Inferior parietal cortex (tissue), 1 donor: ENCODE data around the gene OLFML3.
"Not testable (repeated sequence)": the region's sequence is repeated elsewhere in the genome, so short reads cannot be mapped to it uniquely, and the experiment has no call there.

Experiments used
- DNase-seq: peaks from one replicate; pipeline ENCODE4 v3.0.0-alpha.2; 2016; ENCODE audit errors: extremely low spot score

Gene OLFML3

GRCh38 chr1:113991467-113991997 is 12.3 kb downstream of the OLFML3 start:
- DNase-seq = no peak

GRCh38 chr1:113993072-113993471 is 13.8 kb downstream of the OLFML3 start:
- DNase-seq = no peak

DNA sequence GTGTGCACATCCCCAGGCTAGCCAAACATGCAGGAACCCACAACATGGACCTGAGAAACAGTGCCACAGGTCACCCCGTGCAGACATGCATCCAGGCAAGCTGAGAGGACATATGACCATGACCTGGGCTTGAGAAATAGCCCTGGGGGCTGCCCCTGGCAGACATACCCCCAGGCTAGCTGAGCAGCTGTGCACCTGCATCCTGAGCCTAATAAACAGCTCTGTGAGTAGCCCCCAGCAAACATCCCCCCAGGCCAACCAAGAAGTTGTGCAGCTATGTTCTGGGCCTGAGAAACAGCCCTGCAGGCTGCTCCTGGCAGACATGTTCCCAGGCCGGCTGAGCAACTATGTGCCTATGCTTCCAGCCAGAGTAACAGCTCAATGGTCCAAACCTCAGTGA is 14.5 kb downstream of the OLFML3 start:
- DNase-seq = no peak

- DNase-seq = no peak
These were observed 16.1 kb downstream of the OLFML3 start for GRCh38 chr1:113995382-113995781.

- DNase-seq = no peak
These were observed 19.1 kb downstream of the OLFML3 start for GRCh38 chr1:113998361-113998760.

GRCh38 chr1:113999233-113999632 is 20.0 kb downstream of the OLFML3 start:
- no peak for DNase-seq

DNA sequence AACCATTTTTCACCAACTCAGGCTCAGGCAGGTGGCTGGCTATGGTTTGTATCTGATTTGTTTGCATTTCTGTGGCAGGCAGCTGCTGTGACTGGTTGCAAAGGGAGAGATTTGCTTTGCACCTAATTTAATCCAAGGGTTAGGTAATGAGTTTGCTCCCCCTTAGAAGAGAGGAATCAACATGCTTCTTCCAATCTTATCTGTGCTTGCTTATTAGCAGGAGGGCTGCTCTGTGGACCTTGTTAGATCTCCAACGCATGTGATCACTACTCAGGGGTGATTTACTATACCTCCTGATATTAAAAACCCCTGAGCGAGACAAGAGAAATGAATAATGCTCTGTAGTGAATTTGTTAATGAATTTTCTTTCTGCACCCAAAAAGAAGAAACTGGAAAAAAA is 20.5 kb downstream of the OLFML3 start:
- DNase-seq = no peak

DNA sequence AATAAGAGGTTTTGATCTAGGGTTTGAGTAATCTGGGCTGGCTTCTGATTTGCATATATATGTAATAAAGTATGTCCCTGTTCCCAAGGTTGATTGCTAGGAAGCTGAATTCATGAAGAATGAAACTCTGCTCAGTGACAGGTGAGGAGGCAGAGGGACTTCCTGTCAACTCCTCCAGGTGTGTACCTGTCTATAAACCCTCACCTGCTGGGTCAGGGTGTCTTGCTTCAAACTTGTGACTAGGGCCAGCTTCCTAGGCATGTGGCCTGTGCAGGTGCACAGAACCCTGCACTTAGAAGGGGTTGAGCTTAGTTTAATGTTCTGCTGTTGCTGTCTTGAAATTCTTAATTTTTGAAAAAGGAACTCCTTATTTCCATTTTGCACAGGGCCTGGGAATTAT is 21.1 kb downstream of the OLFML3 start:
- DNase-seq = no peak

GRCh38 chr1:114002492-114003239 is 23.4 kb downstream of the OLFML3 start:
- DNase-seq = no peak

- no peak for DNase-seq
These were observed 24.2 kb downstream of the OLFML3 start for GRCh38 chr1:114003431-114003830.

- DNase-seq = not testable (repeated sequence)
These were observed 27.6 kb downstream of the OLFML3 start for GRCh38 chr1:114006825-114007224.

DNA sequence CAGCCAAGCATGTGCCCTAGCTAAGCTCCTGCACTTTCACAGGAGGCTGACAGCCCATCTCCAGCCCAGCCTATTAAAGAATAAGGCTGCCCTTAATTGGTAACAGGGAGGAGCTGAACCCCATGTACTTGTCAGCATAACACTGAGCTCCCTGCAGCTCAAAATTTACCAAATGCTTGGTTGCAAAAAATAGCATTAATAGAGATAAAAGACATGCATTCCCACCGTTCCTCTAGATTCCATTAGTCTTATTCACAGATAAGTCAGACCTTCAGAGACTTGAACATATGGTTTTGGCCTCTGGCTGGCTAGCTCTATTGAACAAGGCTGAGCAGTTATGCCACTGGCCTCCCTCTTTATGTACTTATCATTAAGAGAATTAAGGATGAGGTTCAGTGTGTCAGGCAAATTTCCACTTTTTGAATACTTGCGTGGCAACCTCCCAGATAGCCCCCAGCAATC is 29.2 kb downstream of the OLFML3 start:
- no peak for DNase-seq

GRCh38 chr1:114008993-114009392 is 29.7 kb downstream of the OLFML3 start:
- no peak for DNase-seq

DNA sequence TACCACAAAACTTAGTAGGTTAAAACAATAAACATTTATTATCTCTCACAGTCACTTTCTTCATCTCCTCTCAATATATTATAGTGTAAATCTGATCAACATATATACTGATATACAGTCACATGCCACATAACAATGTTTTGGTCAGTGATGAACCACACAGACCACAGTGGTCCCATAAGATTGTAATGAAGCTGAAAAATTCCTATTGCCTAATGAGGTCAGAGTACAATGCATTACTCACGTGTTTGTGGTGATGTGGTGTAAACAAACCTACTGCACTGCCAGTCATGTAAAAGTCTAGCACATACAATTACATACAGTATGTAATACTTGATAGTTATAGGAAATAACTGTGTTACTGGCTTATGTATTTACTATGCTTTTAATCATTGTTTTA is 30.1 kb downstream of the OLFML3 start:
- DNase-seq = no peak

DNA sequence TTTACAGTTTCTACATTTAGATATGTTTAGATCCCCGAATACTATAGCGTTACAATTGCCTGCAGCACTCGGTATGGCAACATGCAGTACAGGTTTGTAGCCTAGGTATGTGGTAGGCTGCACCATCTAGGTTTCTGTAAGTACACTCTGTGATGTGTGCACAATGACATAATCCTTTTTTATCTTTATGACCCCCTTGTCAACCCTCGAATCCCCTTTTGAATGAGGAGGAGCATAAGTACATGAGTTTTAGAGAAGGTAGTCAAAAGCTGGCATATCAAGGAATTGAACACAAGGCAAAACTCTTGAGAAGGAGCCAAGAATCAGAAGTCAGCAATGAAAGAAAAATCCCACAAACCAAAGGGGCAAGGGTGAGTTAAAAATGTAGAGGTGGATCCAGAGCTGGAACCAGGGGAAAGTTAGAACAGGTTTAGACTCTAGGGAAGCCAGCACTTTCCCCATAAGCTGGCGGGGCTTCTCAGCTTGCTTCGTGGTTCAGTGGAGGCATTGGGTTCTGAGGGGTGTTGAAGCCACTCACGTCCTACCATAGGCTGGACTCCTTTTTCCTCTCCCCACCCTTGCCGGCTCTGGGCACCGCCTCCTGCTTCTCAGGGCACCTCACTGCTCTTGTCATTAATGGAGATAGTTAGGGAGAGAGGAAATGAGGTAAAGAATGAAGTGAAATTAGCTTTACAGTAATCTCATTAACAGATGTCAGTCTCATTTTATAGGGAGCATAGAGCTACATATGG is 31.3 kb downstream of the OLFML3 start:
- no peak for DNase-seq

DNA sequence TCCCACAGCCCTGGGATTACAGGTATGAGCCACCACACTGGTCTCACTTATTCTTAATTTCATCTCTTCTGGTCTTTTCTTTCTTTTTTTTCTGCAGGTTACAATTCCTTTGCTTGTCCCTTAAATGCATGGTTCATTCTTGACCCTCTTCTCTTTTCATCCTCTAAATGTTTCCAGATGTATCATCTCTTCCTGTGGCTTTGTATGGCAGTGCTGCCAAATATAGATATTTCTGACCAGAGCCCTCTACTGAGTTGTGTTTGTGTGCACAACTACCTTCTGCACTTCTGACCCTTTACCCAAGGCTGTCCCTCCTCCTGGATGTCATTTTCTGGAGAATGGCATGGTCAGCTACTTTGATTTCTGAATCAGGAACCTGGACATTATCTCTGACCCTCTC is 32.5 kb downstream of the OLFML3 start:
- no peak for DNase-seq

DNA sequence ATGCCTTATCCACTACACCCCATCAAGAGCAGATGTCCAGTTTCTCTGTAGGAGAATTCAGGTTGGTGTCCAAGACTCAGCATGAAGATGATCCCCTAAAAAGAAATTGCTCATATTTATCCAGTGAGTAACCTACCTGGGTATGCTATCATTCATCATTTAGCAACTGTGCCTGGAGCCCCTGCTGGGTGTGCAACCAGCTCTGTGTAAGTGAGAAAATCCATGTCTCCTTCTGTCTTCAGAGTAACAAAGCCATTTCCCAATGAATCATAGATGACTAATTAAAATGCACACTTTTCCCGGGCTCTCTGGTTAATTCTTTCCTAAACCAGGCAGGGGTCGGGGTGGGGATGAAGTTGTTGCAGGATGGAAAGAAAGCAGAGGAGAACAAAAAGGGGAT is 35.8 kb downstream of the OLFML3 start:
- no peak for DNase-seq

DNA sequence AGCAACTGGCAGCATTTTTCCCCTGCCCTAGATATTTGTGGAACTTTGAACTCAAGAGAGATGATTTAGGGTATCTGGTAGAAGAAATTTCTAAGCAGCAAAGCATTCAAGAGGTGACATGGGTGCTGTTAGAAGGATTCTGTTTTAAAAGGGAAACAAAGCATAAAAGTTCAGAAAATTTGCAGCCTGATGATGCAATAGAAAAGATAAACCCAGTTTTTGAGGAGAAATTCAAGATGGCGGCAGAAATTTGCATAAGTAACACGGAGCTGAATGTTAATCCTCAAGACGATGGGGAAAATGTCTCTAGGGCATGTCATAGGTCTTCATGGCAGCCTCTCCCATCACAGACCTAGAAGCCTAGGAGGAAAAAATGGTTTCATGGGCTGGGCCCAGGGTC is 40.5 kb downstream of the OLFML3 start:
- not testable (repeated sequence) for DNase-seq

DNA sequence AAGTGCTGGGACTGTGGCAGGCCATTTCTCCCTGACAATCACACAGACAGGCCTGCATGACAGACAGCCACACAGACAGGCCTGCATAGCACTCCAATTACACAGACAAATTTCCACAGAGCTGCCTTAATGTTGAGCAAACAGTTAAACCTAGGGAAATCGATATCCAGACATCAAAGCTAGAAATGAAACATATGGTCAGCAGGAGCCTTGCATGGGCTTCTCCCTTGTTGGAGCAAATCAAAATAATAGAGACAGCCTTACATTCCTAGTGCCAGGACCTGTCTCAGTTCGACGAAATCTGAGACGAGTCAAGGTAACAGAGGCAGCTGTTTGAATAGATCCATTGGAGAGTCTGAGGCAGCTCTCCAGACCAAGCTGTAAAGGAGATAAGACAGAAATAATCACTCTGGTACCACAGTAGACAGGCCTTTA is 42.4 kb downstream of the OLFML3 start:
- no peak for DNase-seq

GRCh38 chr1:114022877-114023276 is 43.6 kb downstream of the OLFML3 start:
- DNase-seq = no peak

DNA sequence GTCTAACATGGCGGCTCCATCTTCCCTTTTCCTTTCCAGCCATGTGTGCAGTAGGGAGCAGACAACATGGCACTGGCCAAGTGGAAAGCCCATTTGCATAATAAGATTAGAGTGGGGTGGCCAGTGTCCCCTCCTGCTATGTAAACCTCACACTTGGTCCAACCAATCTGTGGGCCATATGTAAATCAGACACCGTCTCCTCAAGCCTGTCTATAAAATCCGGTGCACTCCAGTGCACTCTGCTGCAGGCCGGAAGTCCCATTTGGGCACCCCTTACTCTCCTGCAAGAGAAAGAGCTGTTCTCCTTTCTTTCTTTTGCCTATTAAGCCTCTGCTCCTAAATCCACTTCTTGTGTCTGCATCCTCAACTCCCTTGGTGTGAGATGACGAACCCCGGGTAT is 44.1 kb downstream of the OLFML3 start:
- no peak for DNase-seq

GRCh38 chr1:114024049-114024448 is 44.8 kb downstream of the OLFML3 start:
- DNase-seq = no peak
